Measurements from ENCODE around the gene C16orf95.
"Not testable (repeated sequence)": the region's sequence is repeated elsewhere in the genome, so short reads cannot be mapped to it uniquely, and the experiment has no call there.

C16orf95 gene

DNA sequence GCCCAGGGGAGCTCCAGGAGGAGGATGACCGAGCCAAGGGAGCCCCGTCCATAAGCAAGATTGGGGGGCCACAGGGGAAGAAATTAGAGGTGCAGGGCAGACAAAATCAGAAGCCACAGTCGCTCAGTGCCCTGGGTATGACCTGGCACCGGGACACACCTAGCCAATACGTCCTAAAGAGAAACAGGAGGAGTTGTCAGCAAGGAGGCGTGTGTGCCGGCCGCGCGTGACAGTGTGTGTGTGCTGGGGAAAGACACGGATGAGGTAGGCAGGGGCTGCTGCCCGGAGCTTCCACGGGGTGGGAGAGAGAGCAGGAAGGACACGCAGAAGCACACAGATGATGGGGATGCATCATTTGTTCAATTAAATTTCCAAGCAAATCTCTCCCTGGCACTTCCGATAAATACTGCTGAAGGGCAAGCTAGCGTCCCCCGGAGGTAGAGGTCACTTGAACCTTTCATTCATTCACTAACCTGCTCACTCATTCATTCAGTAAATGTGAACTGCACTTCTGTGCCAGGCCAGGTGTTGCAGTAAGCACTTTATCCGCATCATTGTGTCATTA lies 38.0 kb downstream of the C16orf95 start:
- DNase-seq, result no peak

DNA sequence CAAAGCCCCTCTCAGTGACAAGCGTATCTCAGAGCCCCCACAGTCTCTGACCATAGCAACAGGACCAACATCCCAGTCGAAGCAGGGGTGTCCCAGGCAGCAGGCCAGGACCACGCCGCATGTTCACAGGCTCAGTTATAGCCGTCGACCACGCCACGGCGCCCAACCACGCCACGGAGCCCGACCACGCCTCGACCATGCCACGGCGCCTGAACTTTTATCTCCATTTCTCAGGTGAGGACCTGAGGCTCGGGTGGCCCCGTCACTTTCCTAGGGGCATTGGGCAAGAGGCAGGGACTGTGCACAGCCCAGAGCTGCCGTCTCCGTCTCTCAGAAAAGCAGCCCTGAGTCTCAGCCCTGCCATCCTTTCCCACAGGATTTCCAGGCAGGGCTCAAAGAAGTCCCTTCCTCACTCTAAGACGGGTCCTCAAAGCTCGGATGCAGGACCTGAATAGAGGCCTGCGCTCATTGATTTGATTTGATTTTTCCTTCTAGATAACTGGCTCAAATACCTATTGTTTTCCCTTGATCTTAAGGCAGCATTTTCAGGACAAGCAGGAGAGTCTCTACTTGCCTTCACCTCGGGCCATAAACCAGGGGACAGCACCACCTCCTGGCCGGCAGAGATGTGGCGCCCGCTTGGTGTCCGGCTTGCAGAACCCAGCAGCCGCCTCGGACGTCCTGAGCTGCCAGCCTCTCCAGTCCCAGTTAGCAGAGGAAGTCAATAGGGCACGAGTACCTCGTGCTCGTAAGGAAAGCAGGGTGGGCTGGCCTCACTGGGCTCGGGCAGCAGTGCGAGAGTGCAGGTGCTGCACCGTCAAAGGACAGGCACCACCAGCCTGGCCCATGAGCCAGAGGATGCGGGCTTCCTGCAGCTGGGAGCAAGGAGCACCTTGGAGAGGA lies 38.8 kb downstream of the C16orf95 start:
- peak; percentile 23 for DNase-seq

DNA sequence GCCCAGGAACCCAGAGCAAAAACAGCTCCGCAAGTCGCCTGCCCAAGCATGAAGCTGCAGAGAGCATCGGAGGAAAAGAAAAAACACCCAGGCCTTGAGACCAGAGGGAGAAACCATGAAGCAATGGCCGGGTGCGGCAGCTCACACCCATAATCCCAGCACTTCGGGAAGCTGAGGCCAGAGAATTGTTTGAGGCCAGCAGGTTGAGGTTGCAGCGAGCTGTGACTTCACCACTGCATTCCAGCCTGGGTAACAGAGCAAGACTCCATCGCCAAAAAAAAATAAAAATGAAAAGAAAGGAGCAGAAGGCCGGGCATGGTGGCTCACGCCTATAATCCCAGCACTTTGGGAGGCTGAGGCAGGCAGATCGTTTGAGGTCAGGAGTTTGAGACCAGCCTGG lies 40.3 kb downstream of the C16orf95 start:
- DNase-seq, result no peak

DNA sequence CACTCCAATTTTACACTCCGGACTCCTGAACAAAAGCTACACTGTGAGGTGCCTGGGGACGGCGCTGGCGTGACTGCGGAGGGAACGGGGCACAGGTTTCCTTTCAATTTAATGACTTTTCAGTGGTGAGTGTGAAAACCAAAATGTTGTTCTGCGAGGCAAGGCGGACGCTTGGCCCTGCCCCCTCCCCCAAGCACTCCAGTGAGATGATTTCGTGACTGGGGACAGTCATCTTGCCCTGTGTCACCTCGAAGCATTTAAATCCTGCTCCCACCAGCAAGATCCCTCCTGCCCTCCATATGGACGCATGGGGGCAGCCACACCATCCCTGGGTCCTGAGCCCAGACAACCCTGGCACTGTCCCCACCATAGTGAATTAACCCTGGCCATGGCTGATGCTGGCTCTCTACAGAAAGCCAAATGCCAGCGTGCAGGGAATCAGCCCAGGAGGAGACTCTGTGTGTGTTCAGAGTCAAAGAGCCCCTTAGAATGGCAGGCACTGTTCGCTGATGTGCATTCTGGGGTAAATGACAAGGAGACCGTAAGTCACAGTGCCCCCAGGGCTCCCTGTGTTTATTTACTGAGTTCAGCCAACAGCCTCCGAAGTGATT lies 41.0 kb downstream of the C16orf95 start:
- DNase-seq, result no peak

DNA sequence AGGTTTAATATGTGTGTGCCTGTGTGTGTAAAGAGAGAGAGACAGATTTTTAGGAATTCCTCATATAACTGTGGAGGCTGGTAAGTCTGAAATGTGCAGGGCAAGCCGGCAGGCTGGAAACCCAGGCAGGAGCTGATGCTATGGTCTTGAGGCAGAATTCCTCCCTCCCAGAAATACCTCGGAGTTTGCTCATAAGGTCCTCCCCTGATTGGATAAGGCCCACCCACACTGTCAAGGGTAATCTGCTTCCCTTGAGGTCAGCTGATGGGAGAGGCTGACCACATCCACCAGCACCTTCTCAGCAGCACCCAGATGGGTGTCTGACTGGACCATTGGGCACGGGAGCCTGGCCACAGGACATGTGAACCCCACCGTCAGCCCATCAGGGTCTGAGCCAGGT lies 42.4 kb downstream of the C16orf95 start:
- DNase-seq, result no peak

DNA sequence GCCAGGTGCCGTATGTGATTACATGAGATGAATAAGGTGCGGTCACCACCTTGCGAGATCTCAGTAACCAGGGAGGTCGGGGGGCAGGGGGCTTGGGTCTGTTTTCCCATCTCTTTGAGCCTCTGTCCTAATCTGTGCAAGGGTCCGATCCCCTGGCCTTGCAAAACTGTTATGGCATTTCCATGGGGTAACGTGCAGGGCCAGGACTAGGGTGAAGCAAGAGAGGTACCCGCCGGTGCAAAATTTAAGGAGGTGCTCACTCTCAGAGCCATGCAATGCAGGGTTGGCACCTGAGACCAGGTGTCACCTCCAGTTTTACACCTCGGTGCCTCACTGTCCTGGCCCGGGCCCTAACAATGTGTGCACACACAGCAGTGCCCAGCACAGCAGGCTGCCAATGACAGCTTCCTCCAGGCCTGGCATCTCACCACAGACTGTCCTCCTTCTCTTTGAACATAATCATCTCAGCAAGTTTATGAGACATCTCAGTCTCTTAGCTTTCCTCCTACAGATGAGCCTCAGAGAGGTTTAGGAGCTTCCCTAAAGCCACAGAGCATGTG lies 43.6 kb downstream of the C16orf95 start:
- DNase-seq, result no peak

DNA sequence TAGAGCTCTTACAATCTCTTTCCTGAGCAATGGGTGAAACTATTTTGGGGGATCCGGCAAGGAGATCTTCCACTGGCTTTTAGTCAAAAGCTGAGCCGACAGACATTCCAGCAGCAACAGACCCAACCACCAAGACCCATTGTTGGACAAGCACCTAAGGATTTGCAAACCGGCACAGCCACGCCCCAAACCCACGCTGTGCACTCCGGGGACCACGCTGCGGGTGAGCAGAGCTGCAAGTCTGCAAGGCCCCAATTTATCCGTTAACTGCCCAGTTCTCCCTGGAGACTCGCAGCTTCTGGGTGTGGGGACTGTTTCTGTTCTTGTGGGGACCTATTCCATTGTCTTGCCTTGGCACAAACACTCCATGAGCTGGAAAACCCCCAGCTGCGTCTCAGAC lies 45.9 kb downstream of the C16orf95 start:
- no peak for DNase-seq

DNA sequence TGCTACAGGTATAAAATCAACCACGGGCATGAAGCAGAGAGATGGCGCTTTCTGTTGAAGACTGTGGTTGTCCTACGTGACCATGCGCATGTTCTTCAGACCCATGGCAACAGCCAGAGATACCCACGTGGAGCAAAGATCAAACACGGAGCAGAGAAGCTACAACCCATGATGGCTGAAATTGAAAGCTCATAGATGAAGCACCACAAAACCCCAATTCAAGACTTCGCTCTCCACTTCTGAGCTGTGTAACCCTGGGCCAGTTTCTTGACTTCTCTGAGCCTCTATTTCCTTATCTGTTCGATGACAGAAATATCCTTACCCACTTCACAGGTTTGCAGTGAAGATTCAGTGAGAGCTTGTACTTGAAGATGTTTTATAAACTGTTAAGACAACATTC lies 49.6 kb downstream of the C16orf95 start:
- DNase-seq, result no peak

DNA sequence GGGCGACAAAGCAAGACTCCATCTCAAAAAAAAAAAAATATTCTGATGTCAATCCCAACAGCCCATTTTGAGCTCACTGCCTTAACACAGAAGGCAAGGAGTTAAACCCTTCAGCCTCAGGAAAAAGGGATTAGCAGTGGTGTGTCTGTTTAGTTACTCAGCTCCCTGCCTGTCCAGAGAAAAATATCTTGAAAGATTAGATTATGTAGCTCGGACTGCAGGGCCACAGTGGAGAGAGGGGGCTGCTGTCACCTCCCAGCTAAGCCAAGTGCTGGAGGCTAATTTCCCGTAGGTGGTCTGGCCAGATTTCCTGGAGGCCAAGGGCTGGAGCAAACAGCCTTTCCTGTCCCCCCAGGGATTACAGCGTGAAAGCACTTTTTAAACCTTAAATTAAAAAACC lies 50.3 kb downstream of the C16orf95 start:
- DNase-seq, result no peak

DNA sequence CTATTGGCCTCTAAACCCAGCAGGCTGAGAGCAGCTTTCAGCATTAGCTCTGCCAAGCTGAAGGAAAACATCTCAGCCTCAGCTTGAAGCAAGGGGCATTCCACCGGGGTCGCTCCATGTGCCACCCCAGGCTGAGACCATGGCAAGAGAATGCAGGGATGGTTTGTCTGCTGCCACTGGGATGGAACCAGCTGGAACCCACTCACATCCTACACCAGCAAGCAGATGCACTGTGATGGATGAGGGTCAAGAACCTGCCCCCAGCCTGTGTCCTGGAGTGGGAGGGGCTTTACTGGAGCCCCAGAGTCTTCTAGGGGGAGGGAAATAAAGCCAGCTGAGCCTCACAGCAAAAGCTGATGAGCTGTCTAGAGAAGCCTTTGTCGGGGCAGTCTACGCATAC lies 51.9 kb downstream of the C16orf95 start:
- no peak for DNase-seq

DNA sequence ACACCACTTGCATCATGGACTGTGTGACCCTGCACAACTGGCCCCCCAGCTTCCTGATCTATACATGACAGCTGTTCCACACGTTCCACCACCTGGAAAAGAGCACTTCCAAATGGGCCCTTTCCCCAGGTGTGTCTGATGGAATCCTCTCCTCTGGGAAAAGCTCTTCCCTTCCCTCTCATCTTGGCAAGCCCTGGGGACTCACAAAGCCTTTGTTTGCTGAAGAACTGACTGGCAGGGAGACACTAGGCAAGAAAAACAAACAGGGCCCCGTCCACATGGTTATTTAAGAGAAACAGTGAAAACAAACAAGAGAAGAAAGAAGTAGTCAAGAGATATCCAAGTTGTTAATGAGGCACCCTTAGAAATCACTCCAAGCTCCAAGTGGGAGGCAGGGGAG lies 52.6 kb downstream of the C16orf95 start:
- no peak for DNase-seq

DNA sequence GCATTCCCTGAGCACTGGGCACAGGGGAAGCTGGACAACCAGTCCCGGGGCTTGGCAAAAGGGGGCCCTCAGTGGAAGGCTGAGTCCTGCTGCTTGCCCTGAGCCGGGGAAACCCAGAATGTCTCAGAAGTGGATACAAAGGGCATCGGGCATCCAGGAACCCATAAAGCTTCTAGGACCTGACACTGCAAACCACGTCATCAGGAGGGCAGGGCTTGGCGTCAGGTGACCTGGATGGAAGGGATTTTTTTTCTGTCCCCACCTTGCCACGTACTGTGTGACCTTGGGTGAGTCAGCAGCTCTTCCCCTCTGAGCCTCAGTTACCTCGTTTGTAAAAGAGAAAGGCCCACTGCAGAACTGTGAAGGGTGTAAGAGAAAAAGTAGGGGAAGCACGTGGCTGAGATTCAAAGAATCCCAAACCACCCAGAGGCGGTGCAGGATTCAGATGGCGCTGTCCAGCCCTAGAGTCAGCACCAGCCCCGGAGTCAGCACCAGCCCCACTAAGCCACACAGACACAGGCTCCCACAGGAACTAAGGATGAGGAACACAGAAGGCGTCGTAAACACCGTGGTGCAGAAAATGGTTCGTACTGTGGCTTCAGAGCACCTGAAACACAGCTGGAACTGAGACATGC lies 53.7 kb downstream of the C16orf95 start:
- DNase-seq, result no peak

DNA sequence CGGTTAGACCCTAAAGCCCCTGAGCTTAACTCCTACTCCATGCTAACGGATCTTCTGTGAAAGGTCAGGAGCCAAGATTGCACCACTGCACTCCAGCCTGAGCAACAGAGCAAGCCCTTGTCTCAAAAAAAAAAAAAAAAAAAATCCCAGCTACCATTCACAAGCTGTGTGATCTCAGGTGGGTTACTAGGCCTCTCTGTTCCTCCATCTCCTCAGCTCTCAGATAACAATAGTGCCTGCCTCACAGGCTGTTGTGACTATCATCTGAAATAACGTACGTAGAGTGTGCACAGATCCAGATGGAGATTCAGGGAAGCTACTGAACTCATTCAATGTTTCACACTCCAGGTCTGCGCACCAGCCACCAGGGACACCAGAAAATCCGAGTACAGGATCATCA lies 57.8 kb downstream of the C16orf95 start:
- DNase-seq, result no peak

DNA sequence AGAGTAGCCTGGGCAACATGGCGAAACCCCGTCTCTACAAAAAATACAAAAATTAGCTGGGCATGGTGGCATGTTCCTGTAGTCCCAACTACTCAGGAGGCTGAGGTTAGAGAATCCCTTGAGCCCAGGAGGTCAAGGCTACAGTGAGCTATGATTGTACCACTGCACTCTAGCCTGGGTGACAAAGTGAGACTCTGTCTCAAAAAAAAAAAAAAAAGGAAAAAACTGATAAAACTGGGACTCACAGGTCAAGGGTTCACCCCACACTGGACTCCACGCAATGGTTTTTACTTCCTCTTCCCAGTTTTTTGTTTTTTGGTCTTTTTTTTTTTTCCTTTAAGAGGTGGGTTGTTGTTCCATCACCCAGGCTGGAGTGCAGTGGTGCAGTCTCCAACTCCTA lies 58.5 kb downstream of the C16orf95 start:
- DNase-seq, result not testable (repeated sequence)

DNA sequence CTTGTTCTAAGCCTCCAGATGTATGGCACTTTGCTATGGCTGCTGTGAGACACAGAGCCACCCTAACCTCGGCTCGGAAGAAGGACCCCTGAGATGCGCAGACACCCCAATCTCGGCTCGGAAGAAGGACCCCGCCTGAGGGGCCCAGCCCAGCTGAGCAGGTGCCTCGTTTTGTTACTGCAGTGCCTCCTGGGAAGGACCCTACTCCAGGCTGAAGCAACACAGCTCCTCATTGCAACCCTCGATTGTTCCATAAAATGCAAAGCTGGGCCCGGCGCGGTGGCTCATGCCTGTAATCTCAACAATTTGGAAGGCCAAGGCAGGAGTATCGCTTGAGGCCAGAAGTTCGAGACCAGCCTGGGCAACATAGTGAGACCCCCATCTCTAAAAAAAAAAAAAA lies 61.3 kb downstream of the C16orf95 start:
- no peak for DNase-seq

DNA sequence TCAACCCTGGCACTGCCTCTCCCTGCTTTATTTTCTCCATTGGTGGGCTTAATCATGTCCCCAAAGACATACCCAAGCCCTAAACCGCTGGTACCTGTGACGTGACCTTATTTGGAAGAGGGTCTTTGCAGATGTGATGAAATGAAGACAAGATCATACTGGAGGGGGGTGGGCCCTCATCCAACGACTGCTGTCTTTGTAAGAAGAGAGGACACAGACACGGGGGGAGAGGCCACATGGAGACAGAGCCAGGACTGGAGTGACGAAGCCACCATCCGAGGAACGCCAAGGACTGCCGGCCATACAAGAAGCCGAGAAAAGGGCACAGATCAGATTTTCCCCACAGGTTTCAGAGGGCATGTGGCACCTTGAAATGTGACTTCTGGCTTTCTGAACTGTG lies 62.5 kb downstream of the C16orf95 start:
- DNase-seq, result no peak

DNA sequence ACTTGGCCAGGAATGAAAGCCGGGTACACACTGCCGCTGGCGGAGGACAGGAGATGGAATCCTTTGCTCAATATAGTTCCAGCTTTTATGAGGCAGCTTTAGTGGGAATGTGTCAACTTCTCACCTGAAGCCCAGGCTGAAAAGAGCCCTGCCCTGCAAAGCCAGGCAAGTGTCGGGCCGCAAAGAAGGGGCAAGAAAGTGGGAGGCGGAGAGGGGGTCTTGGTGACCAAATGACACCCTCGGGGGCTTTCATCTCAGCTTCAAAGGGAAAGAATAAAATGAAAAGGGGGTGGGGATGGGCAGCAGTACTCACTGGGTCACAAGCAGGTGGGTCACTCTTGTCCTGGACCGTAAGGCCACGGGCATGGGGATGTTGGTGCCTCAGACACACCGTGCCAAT lies 62.9 kb downstream of the C16orf95 start:
- no peak for DNase-seq

DNA sequence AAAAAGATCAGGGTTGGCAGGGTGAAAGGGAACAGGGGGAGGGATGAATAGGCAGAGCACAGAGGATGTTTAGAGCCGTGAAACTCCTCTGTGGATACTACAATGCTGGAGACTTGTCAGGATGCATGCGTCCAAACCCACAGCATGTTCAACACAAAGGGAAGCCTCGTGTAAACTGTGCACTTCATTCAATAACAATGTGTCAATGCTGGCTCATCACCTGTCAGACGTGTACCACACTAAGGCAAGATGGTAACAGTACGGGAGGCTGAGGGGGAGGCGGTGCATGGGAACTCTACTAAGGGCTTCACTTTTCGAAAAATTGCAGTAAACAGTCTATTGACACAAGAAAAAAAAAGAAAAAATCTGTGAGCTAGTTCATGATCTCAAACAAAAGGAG lies 63.7 kb downstream of the C16orf95 start:
- no peak for DNase-seq

Measured in GF-D8 (cell line).